Thyroid gland (tissue), 4 donors: ENCODE results near the gene PTGDS. TPM values are rescaled to one million over a fixed set of nuclear protein-coding genes. Genes with fewer than 3 reads are reported as not detected.

Experiments
- DNase-seq, 2 donors: peaks; one replicate each; pipeline ENCODE4 v3.0.0-alpha.2; 2019
- H3K27ac ChIP-seq, 3 donors: fragments of 200-600 bp; sonication (generic); 1 replicate in 2 of 3; 2 replicates in 1 of 3; pipeline ENCODE4 v1.5.1; 2016 to 2019; ENCODE audit warnings: mild to moderate bottlenecking in 1 of 3, moderate library complexity in 1 of 3
- H3K27me3 ChIP-seq: fragments of 200-600 bp; sonication (generic); one replicate; pipeline ENCODE4 v1.5.1; 2019
- H3K36me3 ChIP-seq, 2 donors: fragments of 200-600 bp; sonication (generic); one replicate each; pipeline ENCODE4 v1.5.1; 2016 to 2019
- H3K4me1 ChIP-seq, 2 donors: fragments of 200-600 bp; sonication (generic); one replicate each; pipeline ENCODE4 v1.5.1; 2017 to 2019
- H3K4me3 ChIP-seq, 3 donors: fragments of 200-600 bp; sonication (generic); replicated peaks in 1 of 3; 1 replicate in 2 of 3; 2 replicates in 1 of 3; pipeline ENCODE4 v1.5.1; 2016; ENCODE audit warnings: mild to moderate bottlenecking in 1 of 3
- H3K9me3 ChIP-seq: fragments of 200-600 bp; sonication (generic); one replicate; pipeline ENCODE4 v1.5.1; 2017
- POLR2A ChIP-seq, 2 donors: fragments of 450-650 bp; IDR thresholded peaks; one replicate each; pipeline ENCODE4 v1.6.1; 2017; ENCODE audit warnings: antibody characterized with exemption in 2 of 2, mild to moderate bottlenecking in 2 of 2, moderate library complexity in 1 of 2
- WGBS, 2 donors: methylation state at CpG; one replicate each; pipeline ENCODE4 v1.1.5; 2017; 5-methylcytosine and 5-hydroxymethylcytosine counted together
- intact Hi-C: fragments of 100-400 bp; cut with DNase I; formaldehyde crosslinking; loops from one replicate; pipeline ENCODE4 v1.15.1; 2023
- total RNA-seq, 4 donors: library from RNA; depleted of rRNA; stranded (reverse); fragments of >200 nt; gene quantifications; one replicate each; pipeline ENCODE4 v1.2.3, GENCODE V29; 2016
- TF ChIP-seq, protein P1 (sequence below), 6 experiments: fragments of 200-600 bp in 3 of 6; fragments of 450-650 bp in 3 of 6; sonication (generic) in 3 of 6; IDR thresholded peaks; one replicate each; pipeline ENCODE4 v1.5.1; 2016 to 2019; ENCODE audit warnings: antibody characterized with exemption in 6 of 6, mild to moderate bottlenecking in 2 of 6, inconsistent platforms in 1 of 6, moderate library complexity in 1 of 6

PTGDS gene
- total RNA-seq, 4 donors from 2014 or later, result 5.0 to 39.5 (median 33.9) TPM

DNA sequence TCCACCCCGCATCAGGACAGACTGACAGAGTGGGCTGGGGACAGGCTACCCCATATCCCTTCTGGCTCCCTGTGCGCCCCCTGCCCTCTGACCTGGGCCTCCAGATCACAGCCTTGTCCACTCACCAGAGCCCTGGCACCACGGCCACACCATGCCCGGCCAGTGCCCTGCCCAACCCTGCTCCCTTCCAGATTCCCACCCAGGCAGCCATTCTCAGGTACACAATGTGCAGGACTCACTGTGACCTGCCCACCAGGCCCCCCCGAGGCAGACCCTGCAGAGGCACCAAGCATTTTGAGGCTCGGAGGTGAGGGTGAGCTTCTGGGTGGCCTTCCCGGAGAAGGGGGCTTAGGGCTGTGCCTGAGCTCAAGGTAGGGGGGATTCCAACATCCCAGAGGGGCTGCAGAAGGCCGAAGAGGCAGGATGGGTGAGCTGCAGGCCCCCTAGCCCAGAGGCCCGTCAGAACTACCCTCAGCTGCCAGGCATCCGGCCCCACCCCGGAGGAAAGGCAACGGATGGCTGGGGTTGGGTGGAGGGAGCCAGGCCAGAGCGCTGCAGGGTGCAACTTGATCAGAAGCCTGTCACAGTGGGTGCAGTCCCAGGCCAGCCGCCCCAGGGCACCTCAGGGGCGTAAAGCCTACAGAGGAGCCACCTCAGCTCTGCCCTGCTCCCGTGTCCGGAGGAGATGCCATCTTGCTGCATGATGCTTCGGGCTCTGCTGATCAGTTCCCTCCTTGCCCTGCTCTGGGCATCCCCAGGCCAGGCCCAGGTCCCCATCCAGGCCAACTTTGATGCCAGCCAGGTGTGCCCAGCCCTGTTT is 5.1 kb downstream of the PTGDS start, which contains the start of gene LCNL1:
TSS of gene LCNL1 (plus strand) at position 762 of the 820 bp plus-strand sequence. CDS start 594 bp downstream, outside the sequence.
- Histone ChIP-seq H3K4me1 (peaks cover 7 to 17% of the 10 kb centered on the region in 2 donors), H3K27ac (peak within 1 kb of the TSS in 2 of 3 donors; percentile 23 to 59), H3K27me3 (no peaks in the 10 kb centered on the region), H3K4me3 (no peak within 1 kb of the TSS), H3K36me3 (no peaks in the 10 kb centered on the region), H3K9me3 (no peaks in the 10 kb centered on the region)
- DNase-seq, result no peak
- TF ChIP-seq, protein P1, sequence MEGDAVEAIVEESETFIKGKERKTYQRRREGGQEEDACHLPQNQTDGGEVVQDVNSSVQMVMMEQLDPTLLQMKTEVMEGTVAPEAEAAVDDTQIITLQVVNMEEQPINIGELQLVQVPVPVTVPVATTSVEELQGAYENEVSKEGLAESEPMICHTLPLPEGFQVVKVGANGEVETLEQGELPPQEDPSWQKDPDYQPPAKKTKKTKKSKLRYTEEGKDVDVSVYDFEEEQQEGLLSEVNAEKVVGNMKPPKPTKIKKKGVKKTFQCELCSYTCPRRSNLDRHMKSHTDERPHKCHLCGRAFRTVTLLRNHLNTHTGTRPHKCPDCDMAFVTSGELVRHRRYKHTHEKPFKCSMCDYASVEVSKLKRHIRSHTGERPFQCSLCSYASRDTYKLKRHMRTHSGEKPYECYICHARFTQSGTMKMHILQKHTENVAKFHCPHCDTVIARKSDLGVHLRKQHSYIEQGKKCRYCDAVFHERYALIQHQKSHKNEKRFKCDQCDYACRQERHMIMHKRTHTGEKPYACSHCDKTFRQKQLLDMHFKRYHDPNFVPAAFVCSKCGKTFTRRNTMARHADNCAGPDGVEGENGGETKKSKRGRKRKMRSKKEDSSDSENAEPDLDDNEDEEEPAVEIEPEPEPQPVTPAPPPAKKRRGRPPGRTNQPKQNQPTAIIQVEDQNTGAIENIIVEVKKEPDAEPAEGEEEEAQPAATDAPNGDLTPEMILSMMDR (IDR thresholded peaks at IDR 0.05), result no peak
- no peak for TF ChIP-seq POLR2A (IDR thresholded peaks at IDR 0.05)
- intact Hi-C loops, result no loop called here
- WGBS, 2 donors, result 76 to 86% methylated on average over 11 to 14 of the region's 18 CpGs

DNA sequence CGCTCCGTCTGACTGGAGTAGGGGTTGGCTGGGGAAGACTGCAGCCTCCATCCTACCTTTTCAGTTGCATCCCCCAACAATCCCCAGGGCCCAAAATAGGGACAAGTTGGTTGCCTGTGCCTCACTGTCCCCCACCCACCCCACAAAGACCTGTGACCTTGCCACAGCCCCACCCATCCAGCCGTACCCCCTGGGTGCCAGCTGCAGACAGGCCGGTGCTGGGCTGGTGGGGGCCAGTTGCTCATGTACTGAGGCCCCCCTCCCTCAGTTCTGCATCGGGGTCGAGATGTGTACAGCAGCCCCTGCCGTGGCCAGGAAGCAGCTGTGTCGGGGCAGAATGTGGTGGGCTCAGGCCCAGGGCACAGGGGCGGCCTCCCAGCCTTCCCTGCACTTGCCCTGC is 5.9 kb downstream of the PTGDS start:
- no peak overlapping the region for H3K4me3 ChIP-seq
- intact Hi-C loops, result no loop called here
- no peaks in the 10 kb centered on the region for H3K9me3 ChIP-seq
- 93 to 97% methylated on average over 4 to 8 of the region's 9 CpGs for WGBS, 2 donors
- H3K27me3 ChIP-seq, result no peaks in the 10 kb centered on the region
- no peak overlapping the region for H3K27ac ChIP-seq
- no peaks in the 10 kb centered on the region for H3K36me3 ChIP-seq
- H3K4me1 ChIP-seq, result peaks cover under 1 to 10% of the 10 kb centered on the region in 2 donors
- TF ChIP-seq, protein P1 (IDR thresholded peaks at IDR 0.05), result no peak
- TF ChIP-seq POLR2A (IDR thresholded peaks at IDR 0.05), result no peak
- no peak for DNase-seq

DNA sequence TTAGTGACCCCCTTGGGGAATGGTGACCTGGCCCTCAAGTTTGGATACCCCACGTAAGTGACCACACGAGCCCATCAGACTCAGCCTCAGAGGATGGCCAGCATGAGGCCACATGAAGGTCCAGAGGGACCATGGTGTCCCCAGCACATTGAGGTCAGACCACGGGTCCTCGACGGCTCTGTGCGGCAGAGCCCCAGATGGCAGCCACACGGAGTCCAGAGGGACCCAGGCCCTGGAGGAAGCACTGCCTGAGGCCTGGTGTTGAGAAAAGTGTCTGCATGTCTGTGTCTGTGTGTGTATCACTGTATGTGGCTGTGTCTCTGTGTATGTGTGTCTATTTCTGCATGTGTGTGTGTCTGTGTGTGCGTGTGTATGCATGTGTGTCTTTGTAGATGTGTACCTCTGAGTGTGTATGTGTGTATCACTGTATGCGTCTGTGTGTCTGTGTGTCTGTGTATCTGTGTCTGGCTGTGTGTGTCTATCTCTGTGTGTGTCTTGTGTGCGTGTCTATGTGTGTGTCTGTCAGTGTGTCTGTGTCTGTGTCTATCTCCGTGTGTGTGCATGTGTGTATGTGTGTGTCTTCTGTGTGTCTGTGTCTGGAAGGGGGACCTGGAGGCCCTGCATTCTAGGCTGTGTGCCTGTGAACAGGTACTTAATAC is 6.5 kb downstream of the PTGDS start:
- DNase-seq, result no peak
- no peak overlapping the region for H3K4me3 ChIP-seq
- no peaks in the 10 kb centered on the region for H3K27me3 ChIP-seq
- 78 to 85% methylated on average over 6 to 10 of the region's 11 CpGs for WGBS, 2 donors
- TF ChIP-seq POLR2A (IDR thresholded peaks at IDR 0.05), result no peak
- TF ChIP-seq, protein P1 (IDR thresholded peaks at IDR 0.05), result no peak
- H3K36me3 ChIP-seq, result no peaks in the 10 kb centered on the region
- intact Hi-C loops, result no loop called here
- H3K9me3 ChIP-seq, result no peaks in the 10 kb centered on the region
- H3K4me1 ChIP-seq, result peaks cover 0 to 7% of the 10 kb centered on the region in 2 donors
- H3K27ac ChIP-seq, result no peak overlapping the region

DNA sequence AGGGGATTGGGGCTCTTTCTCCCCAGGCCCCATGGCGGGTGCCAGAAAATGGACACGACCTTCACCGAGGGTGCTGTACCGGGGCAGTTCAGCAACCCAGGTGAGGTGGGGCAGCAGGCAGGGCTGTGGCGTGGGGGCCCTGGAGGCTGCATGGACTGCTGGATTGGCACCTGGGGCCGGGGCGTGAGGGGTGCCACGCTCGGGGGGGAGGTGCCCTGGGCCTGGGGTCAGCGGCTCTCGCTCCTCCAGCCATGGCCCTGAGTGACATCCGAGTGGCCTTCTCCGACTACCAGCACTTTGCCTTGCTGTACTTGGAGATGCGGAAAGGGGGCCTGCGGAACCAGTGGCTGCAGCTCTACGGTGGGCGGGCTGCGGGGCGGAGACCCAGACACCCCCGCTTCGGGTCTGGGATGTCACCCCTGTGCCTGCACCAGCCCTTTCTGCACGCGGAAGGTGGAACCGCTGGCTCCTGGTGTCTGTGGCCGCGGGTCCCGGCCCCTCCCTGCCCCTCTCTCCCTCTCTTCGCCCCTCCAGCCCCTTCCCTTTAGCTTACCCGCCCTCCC is 7.2 kb downstream of the PTGDS start:
- Histone ChIP-seq H3K4me1 (peaks cover 0 to 7% of the 10 kb centered on the region in 2 donors), H3K27ac (no peak overlapping the region), H3K36me3 (no peaks in the 10 kb centered on the region), H3K27me3 (no peaks in the 10 kb centered on the region), H3K4me3 (no peak overlapping the region), H3K9me3 (no peaks in the 10 kb centered on the region)
- intact Hi-C loops, result no loop called here
- 54 to 64% methylated on average over 10 to 22 of the region's 29 CpGs for WGBS, 2 donors
- DNase-seq, result no peak
- TF ChIP-seq, protein P1 (IDR thresholded peaks at IDR 0.05), result no peak
- no peak for TF ChIP-seq POLR2A (IDR thresholded peaks at IDR 0.05)
